SU-DHL-6 (cell line): ENCODE measurements around the gene SEC14L1.

Source experiments
- EZH2phosphoT487 ChIP-seq: fragments of 200-600 bp; sonication (generic), shearing (Covaris generic); conservative IDR thresholded peaks from 2 replicates; pipeline ENCODE4 v1.6.1; 2018; ENCODE audit warnings: mild to moderate bottlenecking, antibody characterized with exemption, low read length, moderate library complexity, mixed read lengths
- TF ChIP-seq, protein P1 (sequence below): fragments of 200-600 bp; sonication (generic); IDR thresholded peaks from one replicate; pipeline ENCODE4 v1.5.1; 2017; ENCODE audit warnings: antibody characterized with exemption, mild to moderate bottlenecking, low read length, moderate library complexity; ENCODE audit not compliant: insufficient read depth, poor library complexity, severe bottlenecking

DNA sequence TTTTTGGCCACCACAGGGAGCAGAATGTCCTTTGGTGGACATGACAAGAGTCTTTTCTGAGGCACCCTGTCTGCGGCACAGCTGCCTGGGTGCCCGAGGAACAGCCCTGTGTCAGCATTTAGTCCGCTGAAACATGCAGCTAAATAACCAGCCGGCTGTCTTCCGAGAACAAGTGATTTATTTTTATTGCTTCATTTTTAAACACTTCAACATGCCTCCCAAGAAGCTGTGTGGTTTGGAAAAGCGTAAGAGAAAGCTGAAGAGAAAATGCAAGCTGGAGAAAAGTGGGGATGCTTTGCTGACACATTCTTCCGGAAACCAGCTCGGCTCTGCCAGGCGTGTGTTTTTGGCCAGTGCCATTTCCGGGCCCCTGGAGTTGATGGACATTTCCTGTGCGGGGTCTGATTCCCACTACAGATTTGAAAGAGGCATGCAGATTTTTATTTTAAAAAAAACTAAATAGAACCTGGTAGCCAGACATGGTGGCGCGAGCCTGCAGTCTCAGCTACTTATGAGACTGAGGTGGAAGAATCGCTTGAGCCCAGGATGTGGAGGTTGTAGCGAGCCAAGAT is 94.7 kb downstream of the SEC14L1 start:
- no peak for TF ChIP-seq EZH2phosphoT487
- TF ChIP-seq, protein P1, sequence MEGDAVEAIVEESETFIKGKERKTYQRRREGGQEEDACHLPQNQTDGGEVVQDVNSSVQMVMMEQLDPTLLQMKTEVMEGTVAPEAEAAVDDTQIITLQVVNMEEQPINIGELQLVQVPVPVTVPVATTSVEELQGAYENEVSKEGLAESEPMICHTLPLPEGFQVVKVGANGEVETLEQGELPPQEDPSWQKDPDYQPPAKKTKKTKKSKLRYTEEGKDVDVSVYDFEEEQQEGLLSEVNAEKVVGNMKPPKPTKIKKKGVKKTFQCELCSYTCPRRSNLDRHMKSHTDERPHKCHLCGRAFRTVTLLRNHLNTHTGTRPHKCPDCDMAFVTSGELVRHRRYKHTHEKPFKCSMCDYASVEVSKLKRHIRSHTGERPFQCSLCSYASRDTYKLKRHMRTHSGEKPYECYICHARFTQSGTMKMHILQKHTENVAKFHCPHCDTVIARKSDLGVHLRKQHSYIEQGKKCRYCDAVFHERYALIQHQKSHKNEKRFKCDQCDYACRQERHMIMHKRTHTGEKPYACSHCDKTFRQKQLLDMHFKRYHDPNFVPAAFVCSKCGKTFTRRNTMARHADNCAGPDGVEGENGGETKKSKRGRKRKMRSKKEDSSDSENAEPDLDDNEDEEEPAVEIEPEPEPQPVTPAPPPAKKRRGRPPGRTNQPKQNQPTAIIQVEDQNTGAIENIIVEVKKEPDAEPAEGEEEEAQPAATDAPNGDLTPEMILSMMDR, result no peak
